Right lobe of liver (tissue), 4 donors: ENCODE measurements around the gene PLS3.

Experiments
- POLR2A ChIP-seq: fragments of 450-650 bp; IDR thresholded peaks from one replicate; pipeline ENCODE4 v1.6.1; 2017; ENCODE audit warnings: antibody characterized with exemption, mild to moderate bottlenecking
- TF ChIP-seq, protein P1 (sequence below), 4 donors: fragments of 200-600 bp in 3 of 4; fragments of 450-650 bp in 1 of 4; IDR thresholded peaks; one replicate each; pipeline versions ENCODE4 v1.5.1 to v1.8.0; 2016 to 2022; ENCODE audit warnings: antibody characterized with exemption in 4 of 4, mild to moderate bottlenecking in 2 of 4
- donor health status: DM: no; HTN: no; CAD: no.
- donor health status: DM: no; HTN: no; CAD: no.
- donor health status: DM: no; HTN: yes; CAD: no.

DNA sequence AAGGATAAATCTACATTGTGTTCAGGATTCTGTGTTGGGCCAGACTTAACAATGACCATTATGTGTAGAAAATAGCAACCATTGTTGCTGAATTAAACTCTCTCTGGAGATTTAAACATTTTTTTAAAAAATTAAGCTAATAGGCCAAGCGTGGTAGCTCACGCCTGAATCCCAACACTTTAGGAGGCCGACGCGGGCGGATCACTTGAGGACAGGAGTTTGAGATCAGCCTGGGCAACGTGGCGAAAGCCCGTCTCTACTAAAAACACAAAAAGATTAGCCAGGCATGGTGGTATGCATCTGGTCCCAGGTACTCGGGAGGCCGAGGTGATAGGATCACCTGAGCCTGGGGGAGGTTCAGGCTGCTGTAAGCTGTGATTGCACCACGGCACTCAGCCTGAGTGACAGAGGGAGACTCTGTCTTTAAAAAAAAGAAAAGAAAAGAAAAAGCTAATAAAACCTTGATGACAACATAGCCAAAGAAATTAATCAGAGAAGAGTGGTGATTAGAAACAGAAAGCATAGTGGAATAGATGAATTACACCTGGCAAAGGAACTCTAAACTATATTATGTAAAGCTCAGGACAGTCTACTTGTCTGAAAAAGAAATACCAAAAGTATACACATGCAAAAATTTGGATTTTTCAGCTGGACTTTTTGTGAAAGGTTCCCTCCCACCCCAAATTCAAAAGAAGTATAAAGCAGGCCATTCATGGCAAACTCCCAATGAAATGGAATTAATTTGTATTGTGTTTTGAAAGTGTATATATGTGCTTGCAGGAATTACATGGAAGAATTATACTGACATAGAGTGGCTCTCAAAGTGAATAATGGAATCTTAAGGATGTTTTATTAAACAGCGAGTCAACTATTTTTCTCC is 21.9 kb downstream of the PLS3 start:
- TF ChIP-seq, protein P1, sequence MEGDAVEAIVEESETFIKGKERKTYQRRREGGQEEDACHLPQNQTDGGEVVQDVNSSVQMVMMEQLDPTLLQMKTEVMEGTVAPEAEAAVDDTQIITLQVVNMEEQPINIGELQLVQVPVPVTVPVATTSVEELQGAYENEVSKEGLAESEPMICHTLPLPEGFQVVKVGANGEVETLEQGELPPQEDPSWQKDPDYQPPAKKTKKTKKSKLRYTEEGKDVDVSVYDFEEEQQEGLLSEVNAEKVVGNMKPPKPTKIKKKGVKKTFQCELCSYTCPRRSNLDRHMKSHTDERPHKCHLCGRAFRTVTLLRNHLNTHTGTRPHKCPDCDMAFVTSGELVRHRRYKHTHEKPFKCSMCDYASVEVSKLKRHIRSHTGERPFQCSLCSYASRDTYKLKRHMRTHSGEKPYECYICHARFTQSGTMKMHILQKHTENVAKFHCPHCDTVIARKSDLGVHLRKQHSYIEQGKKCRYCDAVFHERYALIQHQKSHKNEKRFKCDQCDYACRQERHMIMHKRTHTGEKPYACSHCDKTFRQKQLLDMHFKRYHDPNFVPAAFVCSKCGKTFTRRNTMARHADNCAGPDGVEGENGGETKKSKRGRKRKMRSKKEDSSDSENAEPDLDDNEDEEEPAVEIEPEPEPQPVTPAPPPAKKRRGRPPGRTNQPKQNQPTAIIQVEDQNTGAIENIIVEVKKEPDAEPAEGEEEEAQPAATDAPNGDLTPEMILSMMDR (IDR thresholded peaks at IDR 0.05), result no peak
- TF ChIP-seq POLR2A, result no peak
